HUES48 (cell line): ENCODE measurements around the gene STXBP6.

Experiments
- H3K27ac ChIP-seq: one replicate; pipeline ENCODE4 v1.7.0; 2013; ENCODE audit warnings: low read depth, low read length, inconsistent platforms
- H3K27me3 ChIP-seq: 2 replicates; pipeline ENCODE4 v1.6.1; 2013; ENCODE audit warnings: mild to moderate bottlenecking, low read length; ENCODE audit not compliant: control insufficient read depth, insufficient read depth
- H3K36me3 ChIP-seq: 2 replicates; pipeline ENCODE4 v1.6.1; 2013; ENCODE audit warnings: low read length; ENCODE audit not compliant: control insufficient read depth, insufficient read depth
- H3K4me1 ChIP-seq: 2 replicates; pipeline ENCODE4 v1.6.1; 2013; ENCODE audit warnings: mild to moderate bottlenecking, low read length; ENCODE audit not compliant: control insufficient read depth, insufficient read depth
- H3K4me3 ChIP-seq: 2 replicates; pipeline ENCODE4 v1.5.1; 2013; ENCODE audit warnings: mild to moderate bottlenecking, low read depth, low read length
- H3K9ac ChIP-seq: 2 replicates; pipeline ENCODE4 v1.6.1; 2013; ENCODE audit warnings: mild to moderate bottlenecking, low read depth, low read length, moderate library complexity
- H3K9me3 ChIP-seq: 2 replicates; pipeline ENCODE4 v1.6.1; 2013; ENCODE audit warnings: low read length; ENCODE audit not compliant: control insufficient read depth, insufficient read depth

Gene STXBP6

GRCh38 chr14:25052385-25052784 lies 2.4 kb upstream of the STXBP6 start:
- Histone ChIP-seq H3K4me1 (peaks cover 48% of the 10 kb centered on the region), H3K9me3 (no peaks in the 10 kb centered on the region), H3K4me3 (no peak overlapping the region), H3K36me3 (no peaks in the 10 kb centered on the region), H3K27ac (no peak overlapping the region), H3K9ac (no peak overlapping the region), H3K27me3 (peaks cover 56% of the 10 kb centered on the region)

DNA sequence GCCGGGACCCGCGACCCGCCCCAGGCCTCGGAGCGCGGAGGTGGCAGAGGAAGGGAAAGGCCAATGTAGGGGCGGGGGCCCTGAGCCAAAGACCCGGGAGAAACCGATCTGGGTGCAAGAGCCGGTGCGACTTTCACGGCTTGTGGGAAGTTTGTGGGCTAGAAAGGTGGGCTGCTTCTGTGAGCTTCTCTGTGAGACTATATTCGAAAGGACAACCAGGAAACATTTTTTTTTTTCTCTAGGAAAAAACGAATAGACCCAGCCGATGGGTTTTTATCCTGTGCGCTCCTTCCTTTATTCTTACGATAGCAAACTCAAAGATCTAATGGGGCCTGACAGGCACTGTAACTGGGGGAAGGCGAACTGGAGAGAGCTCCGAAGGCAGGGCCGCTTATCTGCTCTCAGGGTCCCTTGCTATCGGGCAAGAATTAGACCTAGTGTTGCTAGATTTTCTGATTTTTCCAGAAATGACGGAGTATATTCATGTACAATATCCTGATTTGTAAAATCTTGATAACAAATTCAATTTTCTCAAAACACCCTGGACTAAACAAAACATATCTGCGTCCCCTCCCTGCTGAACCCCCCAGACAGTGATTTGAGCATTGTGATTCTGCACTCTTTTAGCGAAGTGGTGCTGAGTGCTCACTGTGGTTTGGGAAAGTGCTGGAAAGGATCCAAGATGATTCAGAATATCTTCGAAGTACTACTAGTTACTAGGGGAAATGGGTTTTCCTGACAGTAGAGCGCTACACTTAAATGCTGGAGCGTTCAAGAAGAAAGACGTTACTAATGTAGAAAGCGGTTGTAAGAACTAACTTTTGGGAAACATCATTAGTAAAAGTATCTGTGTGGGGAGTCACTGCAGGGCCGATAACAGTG lies 563 bp upstream of the STXBP6 start:
- peaks cover 64% of the 10 kb centered on the region for H3K27me3 ChIP-seq
- peak overlapping the region; percentile 74 for H3K4me3 ChIP-seq
- no peaks in the 10 kb centered on the region for H3K36me3 ChIP-seq
- H3K4me1 ChIP-seq, result peaks cover 39% of the 10 kb centered on the region
- H3K9me3 ChIP-seq, result no peaks in the 10 kb centered on the region
- H3K27ac ChIP-seq, result no peak overlapping the region
- H3K9ac ChIP-seq, result no peak overlapping the region

- H3K4me1 ChIP-seq, result peaks cover 39% of the 10 kb centered on the region
- peak overlapping the region; percentile 41 for H3K9ac ChIP-seq
- peak overlapping the region; percentile 74 for H3K4me3 ChIP-seq
- H3K27ac ChIP-seq, result no peak overlapping the region
- no peaks in the 10 kb centered on the region for H3K9me3 ChIP-seq
- peaks cover 64% of the 10 kb centered on the region for H3K27me3 ChIP-seq
- no peaks in the 10 kb centered on the region for H3K36me3 ChIP-seq
Observed at GRCh38 chr14:25049093-25049567, 817 bp downstream of the STXBP6 start.

- Histone ChIP-seq H3K9ac (no peak overlapping the region), H3K27ac (no peak overlapping the region), H3K9me3 (no peaks in the 10 kb centered on the region), H3K4me1 (peaks cover 39% of the 10 kb centered on the region), H3K4me3 (peak overlapping the region; percentile 74), H3K27me3 (peaks cover 64% of the 10 kb centered on the region), H3K36me3 (no peaks in the 10 kb centered on the region)
Observed at GRCh38 chr14:25048170-25049016, 1.6 kb downstream of the STXBP6 start.

DNA sequence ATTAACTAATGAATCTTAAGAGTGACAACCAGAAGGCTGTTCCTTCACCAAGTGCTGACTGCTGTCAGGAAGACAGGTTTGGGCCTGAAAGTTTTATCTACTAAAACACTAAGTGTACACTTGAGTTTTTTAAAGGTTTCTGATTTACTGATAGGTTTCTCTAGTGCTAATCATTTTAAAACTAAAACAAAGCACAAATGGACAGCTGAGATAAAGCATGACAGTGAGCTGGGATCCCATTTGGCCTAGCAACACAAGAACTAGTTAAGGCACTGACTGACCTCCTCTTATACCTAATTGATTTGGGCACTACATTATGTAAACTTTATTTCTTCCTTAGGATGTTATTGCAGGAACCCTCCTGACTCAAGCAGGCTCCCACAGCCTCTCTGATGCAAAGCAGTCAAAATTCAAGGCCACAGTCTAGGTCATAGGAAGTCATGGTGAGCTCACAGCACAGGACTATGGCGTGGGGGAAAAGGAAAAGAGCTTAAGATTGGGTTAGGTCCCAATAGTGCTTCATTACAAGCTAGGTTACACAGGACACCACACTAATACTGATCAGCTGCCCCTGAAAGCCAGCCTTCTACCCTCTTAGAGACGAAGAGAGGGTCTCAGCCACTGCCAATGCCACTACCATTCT lies 3.5 kb downstream of the STXBP6 start:
- Histone ChIP-seq H3K27me3 (peaks cover 47% of the 10 kb centered on the region), H3K4me1 (peaks cover 32% of the 10 kb centered on the region), H3K27ac (no peak overlapping the region), H3K4me3 (no peak overlapping the region), H3K9me3 (no peaks in the 10 kb centered on the region), H3K36me3 (no peaks in the 10 kb centered on the region), H3K9ac (no peak overlapping the region)

- Histone ChIP-seq H3K4me3 (no peak overlapping the region), H3K9ac (no peak overlapping the region), H3K4me1 (peaks cover 17% of the 10 kb centered on the region), H3K36me3 (no peaks in the 10 kb centered on the region), H3K9me3 (no peaks in the 10 kb centered on the region), H3K27me3 (peaks cover 26% of the 10 kb centered on the region), H3K27ac (no peak overlapping the region)
Observed at GRCh38 chr14:25044106-25044698, 5.7 kb downstream of the STXBP6 start.

DNA sequence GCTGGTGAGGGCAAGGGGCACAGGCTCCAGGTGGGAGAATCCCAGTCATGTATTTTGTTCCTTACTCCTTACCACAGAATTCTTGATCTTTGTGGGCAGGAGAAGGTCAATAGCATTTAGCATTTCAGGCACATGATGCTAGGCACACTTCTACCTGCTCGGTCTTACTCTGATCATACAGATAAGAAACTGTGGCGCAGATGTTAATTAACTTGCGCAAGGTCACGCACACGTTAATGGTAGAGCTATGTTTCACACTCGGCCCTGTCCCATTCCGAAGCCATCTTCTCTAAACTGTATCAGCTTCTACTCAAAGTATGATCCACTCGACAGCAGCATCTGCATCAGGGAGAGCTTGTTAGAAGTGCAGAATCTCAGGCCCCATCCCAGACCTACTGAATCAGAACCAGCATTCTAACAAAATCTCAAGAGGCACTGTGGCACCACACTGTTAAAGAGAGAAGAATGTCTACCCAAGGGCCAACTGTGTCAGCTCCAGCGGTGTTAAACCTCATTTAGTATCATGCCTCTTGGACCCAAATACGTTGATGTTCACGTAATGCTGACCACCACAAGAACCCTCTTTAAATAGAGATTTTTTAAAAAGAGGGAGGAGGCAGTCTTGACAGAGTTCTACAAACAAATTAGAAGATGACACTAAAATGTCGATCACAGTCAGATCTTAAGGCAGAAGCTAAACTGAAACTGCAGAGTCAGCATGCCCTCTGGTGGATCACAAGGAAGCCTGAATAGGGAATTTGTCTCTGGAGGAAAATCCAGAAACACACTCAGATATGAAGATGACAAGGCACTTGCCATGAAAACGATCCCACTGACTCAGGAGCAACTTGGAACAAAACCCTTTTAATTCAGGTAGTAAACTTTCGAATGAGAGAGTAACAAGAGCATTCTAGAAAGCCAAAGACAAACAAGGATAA lies 7.3 kb downstream of the STXBP6 start:
- Histone ChIP-seq H3K27ac (no peak overlapping the region), H3K9me3 (no peaks in the 10 kb centered on the region), H3K9ac (no peak overlapping the region)

GRCh38 chr14:25041898-25042297 lies 8.0 kb downstream of the STXBP6 start:
- peaks cover 4% of the 10 kb centered on the region; the same call in 1 of the 2 replicates for H3K27me3 ChIP-seq
- no peaks in the 10 kb centered on the region for H3K9me3 ChIP-seq
- no peak overlapping the region for H3K9ac ChIP-seq
- no peaks in the 10 kb centered on the region for H3K36me3 ChIP-seq
- peaks cover 12% of the 10 kb centered on the region for H3K4me1 ChIP-seq
- no peak overlapping the region for H3K27ac ChIP-seq
- H3K4me3 ChIP-seq, result no peak overlapping the region

More for the DNA sequence above, 7.3 kb downstream of the STXBP6 start:
- Histone ChIP-seq H3K27me3 (peaks cover 10% of the 10 kb centered on the region), H3K4me3 (no peak overlapping the region), H3K36me3 (no peaks in the 10 kb centered on the region), H3K4me1 (peaks cover 12% of the 10 kb centered on the region)

DNA sequence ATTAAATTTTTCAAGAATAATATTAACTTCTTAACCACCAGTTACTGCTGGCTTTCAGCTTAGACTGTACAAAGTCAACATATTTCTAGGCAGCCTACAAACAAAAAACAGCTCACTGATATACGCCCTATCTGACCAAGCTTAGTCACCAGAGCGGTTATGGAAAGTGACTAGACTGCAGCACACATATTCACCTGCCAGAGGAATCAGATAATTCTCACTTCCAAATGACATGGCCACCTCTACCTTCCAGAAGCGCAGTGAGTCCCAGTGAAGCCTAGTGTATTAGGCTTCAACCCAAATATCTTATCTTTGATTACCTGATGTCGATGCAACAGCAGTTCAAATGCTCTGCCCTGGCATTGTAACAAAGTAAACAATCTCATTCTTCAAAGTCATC lies 8.5 kb downstream of the STXBP6 start:
- Histone ChIP-seq H3K27me3 (no peaks in the 10 kb centered on the region), H3K36me3 (no peaks in the 10 kb centered on the region), H3K4me3 (no peak overlapping the region), H3K9me3 (no peaks in the 10 kb centered on the region), H3K4me1 (peaks cover 12% of the 10 kb centered on the region), H3K27ac (no peak overlapping the region), H3K9ac (no peak overlapping the region)

- Histone ChIP-seq H3K4me1 (peaks cover 12% of the 10 kb centered on the region), H3K9ac (no peak overlapping the region), H3K4me3 (no peak overlapping the region), H3K36me3 (no peaks in the 10 kb centered on the region), H3K9me3 (no peaks in the 10 kb centered on the region), H3K27me3 (no peaks in the 10 kb centered on the region), H3K27ac (no peak overlapping the region)
Observed at GRCh38 chr14:25039933-25040332, 10.0 kb downstream of the STXBP6 start.
